ENCODE measurements around the gene C5orf47.

The C5orf47 gene

GRCh38 chr5:173970878-173971650 is 17.9 kb upstream of the C5orf47 start:
- no peak for DNase-seq

- DNase-seq = no peak
Observed at GRCh38 chr5:173971681-173972345, 17.2 kb upstream of the C5orf47 start.

GRCh38 chr5:173972607-173972924 is 16.4 kb upstream of the C5orf47 start:
- DNase-seq = no peak

- peak; percentile 79 for DNase-seq
Observed at GRCh38 chr5:173972925-173973615, 15.9 kb upstream of the C5orf47 start.

GRCh38 chr5:173973616-173973969 is 15.4 kb upstream of the C5orf47 start:
- DNase-seq = no peak

GRCh38 chr5:173974688-173975239 is 14.2 kb upstream of the C5orf47 start:
- no peak for DNase-seq

- no peak for DNase-seq
Observed at GRCh38 chr5:173981185-173981761, 7.7 kb upstream of the C5orf47 start.

- no peak for DNase-seq
Observed at GRCh38 chr5:173984218-173984617, 4.8 kb upstream of the C5orf47 start.

- no peak for DNase-seq
Observed at GRCh38 chr5:173989432-173990082, 587 bp downstream of the C5orf47 start.

- DNase-seq = no peak
Observed at GRCh38 chr5:173997331-173997730, 8.4 kb downstream of the C5orf47 start.

- DNase-seq = no peak
Observed at GRCh38 chr5:173998531-173998930, 9.6 kb downstream of the C5orf47 start.

- no peak for DNase-seq
Observed at GRCh38 chr5:174000076-174000475, 11.1 kb downstream of the C5orf47 start.

- DNase-seq = no peak
Observed at GRCh38 chr5:174003795-174004194, 14.8 kb downstream of the C5orf47 start.

GRCh38 chr5:174008922-174009321 is 20.0 kb downstream of the C5orf47 start:
- no peak for DNase-seq

GRCh38 chr5:174010365-174010764 is 21.4 kb downstream of the C5orf47 start:
- no peak for DNase-seq

- DNase-seq = no peak
Observed at GRCh38 chr5:174011441-174011840, 22.5 kb downstream of the C5orf47 start.

- DNase-seq = peak; percentile 32
Observed at GRCh38 chr5:174020069-174020927, 31.3 kb downstream of the C5orf47 start.

- DNase-seq = no peak
Observed at GRCh38 chr5:174020928-174021304, 31.9 kb downstream of the C5orf47 start.

GRCh38 chr5:174022384-174023095 is 33.6 kb downstream of the C5orf47 start:
- DNase-seq = no peak

- DNase-seq = no peak
Observed at GRCh38 chr5:174030286-174030685, 41.3 kb downstream of the C5orf47 start.
